Adrenal gland (tissue), 12 donors: ENCODE results near the gene ALPG. TPM values are rescaled to one million over a fixed set of nuclear protein-coding genes. Genes with fewer than 3 reads are reported as not detected.

Source experiments
- DNase-seq, 7 donors: peaks; one replicate each; pipeline ENCODE4 v3.0.0-alpha.2; 2019 to 2020
- H3K27ac ChIP-seq, 5 donors: fragments of 200-600 bp; sonication (generic) in 4 of 5; 1 replicate in 3 of 5; 2 replicates in 2 of 5; pipeline versions ENCODE4 v1.5.1 to v1.8.0; 2016 to 2020; ENCODE audit warnings: mild to moderate bottlenecking in 1 of 5
- H3K27me3 ChIP-seq: fragments of 200-600 bp; 2 replicates; pipeline ENCODE4 v1.8.0; 2021
- H3K36me3 ChIP-seq, 2 donors: fragments of 200-600 bp; replicated peaks in 1 of 2; 1 replicate in 1 of 2; 2 replicates in 1 of 2; pipeline versions ENCODE4 v1.5.1 to v1.8.0; 2018 to 2022
- H3K4me1 ChIP-seq, 2 donors: fragments of 200-600 bp; replicated peaks in 1 of 2; 1 replicate in 1 of 2; 2 replicates in 1 of 2; pipeline versions ENCODE4 v1.5.1 to v1.8.0; 2018 to 2021
- H3K4me3 ChIP-seq, 4 donors: fragments of 200-600 bp; sonication (generic) in 3 of 4; one replicate each; pipeline ENCODE4 v1.5.1; 2016 to 2018
- H3K9me3 ChIP-seq, 3 donors: fragments of 200-600 bp; sonication (generic) in 1 of 3; replicated peaks in 1 of 3; 1 replicate in 2 of 3; 2 replicates in 1 of 3; pipeline versions ENCODE4 v1.5.1 to v1.8.0; 2016 to 2021
- CTCF ChIP-seq, 6 experiments: fragments of 450-650 bp in 4 of 6; fragments of 200-600 bp in 2 of 6; sonication (generic) in 1 of 6; IDR thresholded peaks; 1 replicate in 5 of 6; 2 replicates in 1 of 6; pipeline versions ENCODE4 v1.5.1 to v1.8.0; 2016 to 2021; ENCODE audit warnings: antibody characterized with exemption in 6 of 6, mild to moderate bottlenecking in 2 of 6, moderate library complexity in 1 of 6
- POLR2A ChIP-seq, 2 donors: fragments of 450-650 bp; IDR thresholded peaks; one replicate each; pipeline ENCODE4 v1.6.1; 2017; ENCODE audit warnings: antibody characterized with exemption in 2 of 2, mild to moderate bottlenecking in 2 of 2, moderate library complexity in 1 of 2
- WGBS, 4 donors: extraction: QIAGEN DNeasy Blood & Tissue Kit in 2 of 4; methylation state at CpG; one replicate each; pipeline versions ENCODE4 v1.1.5 to v1.1.7; 2013 to 2017; 5-methylcytosine and 5-hydroxymethylcytosine counted together
- intact Hi-C, 2 donors: fragments of 100-400 bp; cut with DNase I; formaldehyde crosslinking; loops; one replicate each; pipeline versions ENCODE4 v1.14.1 to v1.15.0; 2022 to 2023
- polyA plus RNA-seq, 3 donors: library from polyadenylated mRNA; stranded (reverse); fragments of 200-250 nt in 2 of 3; fragments of 350-450 nt in 1 of 3; fragmentation: Illumina TruSeq in 1 of 3; extraction: RNeasy Lipid Tissue Mini Kit (QIAGEN cat#74804) in 1 of 3; gene quantifications; one replicate each; pipeline ENCODE4 v1.2.3, GENCODE V29; 2013 to 2014
- total RNA-seq, 9 donors: library from RNA; depleted of rRNA in 4 of 9; stranded (reverse); fragments of >200 nt in 4 of 9; fragments of 120-200 nt in 1 of 9; fragmentation: NEBNext Ultra II Directional in 1 of 9; extraction: Animal tissue kit (Norgen Biotek cat#: 25700) in 1 of 9; gene quantifications; one replicate each; pipeline versions ENCODE4 v1.1.0 to v1.2.4, GENCODE V29; 2013 to 2023
- donor health status: healthy with polysubstance abuse.
- donor health status: Bipolar disorder and iron deficiency.
- donor health status: DM: yes; HTN: yes; CAD: no.
- donor health status: DM: no; HTN: no; CAD: no.
- donor health status: DM: no; HTN: no; CAD: no.
- donor health status: DM: yes; HTN: yes; CAD: no.

ALPG gene
- total and polyA plus RNA-seq, 12 donors = not detected

DNA sequence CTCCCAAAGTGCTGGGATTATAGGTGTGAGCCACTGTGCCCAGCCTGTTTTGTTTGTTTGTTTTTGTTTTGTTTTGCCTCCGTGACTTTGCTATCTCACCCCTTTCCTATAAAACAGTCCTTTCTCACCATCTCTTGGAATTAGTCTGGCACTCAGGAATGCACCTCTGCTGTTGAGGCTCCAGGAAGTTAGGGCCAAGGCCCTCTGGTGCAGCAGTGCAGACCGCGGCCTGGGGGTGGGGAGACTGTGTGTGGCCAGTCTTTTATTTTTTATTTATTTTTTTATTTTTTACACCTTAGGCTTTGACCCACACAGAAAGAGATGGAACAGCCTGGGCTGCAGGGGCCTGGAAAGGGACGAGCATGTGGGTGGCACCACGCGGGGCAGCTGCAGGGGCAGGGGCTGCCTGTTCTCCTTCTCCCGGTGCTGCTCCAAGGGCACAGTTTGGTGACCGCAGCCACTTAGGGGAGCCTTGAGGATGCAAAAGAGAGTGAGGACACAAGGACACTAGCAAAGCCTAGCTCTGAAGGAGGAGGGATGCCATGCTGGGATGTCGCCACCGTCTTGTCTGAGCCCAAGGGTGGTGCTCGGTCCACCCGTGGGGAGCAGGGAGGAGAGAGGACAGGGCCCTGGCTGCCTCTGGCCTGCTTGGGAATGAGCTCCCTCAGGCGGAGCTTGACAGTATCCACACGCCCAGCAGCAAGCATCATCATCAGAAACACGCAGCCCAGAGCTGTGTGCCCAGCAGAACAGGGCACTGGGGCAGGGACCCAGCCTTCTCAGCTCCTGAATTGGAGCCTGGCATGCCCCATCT is 29.9 kb downstream of the ALPG start:
- TF ChIP-seq POLR2A (IDR thresholded peaks at IDR 0.05) (no peak), CTCF (IDR thresholded peaks at IDR 0.05) (no peak)
- H3K9me3 ChIP-seq = no peaks in the 10 kb centered on the region
- H3K27ac ChIP-seq = no peak overlapping the region
- DNase-seq = peak in 1 of 7 donors; percentile 7
- no peaks in the 10 kb centered on the region for H3K36me3 ChIP-seq
- H3K4me3 ChIP-seq = no peak overlapping the region
- intact Hi-C loops = loop anchor here in 1 of 2 donors (5.0 kb wide), 1 partner anchor 534 kb away; no protein-coding TSS in a partner anchor
- no peaks in the 10 kb centered on the region for H3K4me1 ChIP-seq
- 81 to 90% (median 88%) methylated on average over 13 to 15 of the region's 15 CpGs for WGBS, 4 donors
- no peaks in the 10 kb centered on the region for H3K27me3 ChIP-seq

DNA sequence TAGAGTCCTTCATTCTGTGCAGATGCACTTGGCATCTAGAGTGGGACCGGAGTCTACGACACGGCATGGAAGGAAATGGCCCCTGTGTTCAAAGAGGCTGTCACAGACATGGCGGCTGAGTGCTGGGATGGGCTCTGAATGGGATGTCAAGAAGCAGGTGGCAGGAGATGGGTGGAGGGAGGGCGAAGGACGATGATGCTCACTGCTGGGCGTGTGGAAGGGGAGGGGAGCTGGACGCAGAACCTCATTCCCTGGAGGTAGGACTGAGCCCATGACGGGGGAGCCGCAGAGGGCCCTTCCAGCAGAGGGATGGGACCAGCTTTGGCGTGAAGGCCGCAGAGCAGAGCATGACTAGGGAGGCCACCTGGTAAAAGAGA is 30.5 kb downstream of the ALPG start:
- H3K27me3 ChIP-seq = no peaks in the 10 kb centered on the region
- no peaks in the 10 kb centered on the region for H3K9me3 ChIP-seq
- TF ChIP-seq CTCF (IDR thresholded peaks at IDR 0.05) = no peak
- H3K27ac ChIP-seq = no peak overlapping the region
- no peak overlapping the region for H3K4me3 ChIP-seq
- no peaks in the 10 kb centered on the region for H3K36me3 ChIP-seq
- WGBS, 4 donors = 88 to 95% (median 91%) methylated on average over 12 of the region's 12 CpGs
- intact Hi-C loops = loop anchor here in 1 of 2 donors (5.0 kb wide), 1 partner anchor 535 kb away; no protein-coding TSS in a partner anchor
- peak in 1 of 7 donors; percentile 12 for DNase-seq
- no peaks in the 10 kb centered on the region for H3K4me1 ChIP-seq

DNA sequence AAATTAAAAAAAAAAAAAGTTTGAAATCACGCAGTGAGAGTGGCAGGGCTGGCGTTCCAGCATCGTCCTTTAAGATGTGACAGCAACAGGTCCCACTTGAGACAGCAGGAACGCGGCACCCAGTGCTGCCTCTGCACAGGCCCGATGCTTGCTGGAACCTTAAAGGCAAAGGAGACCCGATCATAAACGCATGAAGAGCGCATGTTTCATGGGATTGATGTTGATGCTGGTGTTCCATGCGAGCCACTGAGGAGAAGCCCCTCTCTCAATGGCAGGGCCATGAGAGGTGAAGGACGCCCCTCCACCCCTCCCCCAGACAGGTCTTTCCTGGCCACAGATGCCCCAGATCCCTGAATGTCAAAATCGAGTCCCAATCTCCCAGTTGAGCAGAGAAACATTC is 31.4 kb downstream of the ALPG start:
- H3K36me3 ChIP-seq = no peaks in the 10 kb centered on the region
- TF ChIP-seq CTCF (IDR thresholded peaks at IDR 0.05) (no peak), POLR2A (IDR thresholded peaks at IDR 0.05) (no peak)

GRCh38 chr2:232438951-232439757 is 32.5 kb downstream of the ALPG start:
- intact Hi-C loops = loop anchor here in 1 of 2 donors (5.0 kb wide), 1 partner anchor 537 kb away; no protein-coding TSS in a partner anchor

More for the DNA sequence above, 31.4 kb downstream of the ALPG start:
- Histone ChIP-seq H3K27me3 (no peaks in the 10 kb centered on the region), H3K4me1 (no peaks in the 10 kb centered on the region), H3K9me3 (no peaks in the 10 kb centered on the region), H3K4me3 (no peak overlapping the region), H3K27ac (no peak overlapping the region)
- intact Hi-C loops = loop anchor here in 1 of 2 donors (5.0 kb wide), 1 partner anchor 536 kb away; no protein-coding TSS in a partner anchor
- 79 to 88% (median 86%) methylated on average over 12 of the region's 12 CpGs for WGBS, 4 donors
- DNase-seq = no peak

More at GRCh38 chr2:232438951-232439757, 32.5 kb downstream of the ALPG start:
- peak in 5 of 7 donors; percentile 8 to 55 (median 35) for DNase-seq
- H3K27ac ChIP-seq = no peak overlapping the region
- H3K9me3 ChIP-seq = no peaks in the 10 kb centered on the region
- TF ChIP-seq CTCF (IDR thresholded peaks at IDR 0.05) = peak in 4 of 6 experiments; percentile 44 to 62 (median 54)
- TF ChIP-seq POLR2A (IDR thresholded peaks at IDR 0.05) = no peak
- H3K36me3 ChIP-seq = no peaks in the 10 kb centered on the region
- H3K27me3 ChIP-seq = no peaks in the 10 kb centered on the region
- H3K4me3 ChIP-seq = no peak overlapping the region
- 18 to 76% (median 74%) methylated on average over 2 to 21 of the region's 22 CpGs; no CpG with 5 or more reads in 1 of the 4 donors for whole genome bisulfite sequencing, 4 donors
- H3K4me1 ChIP-seq = peaks cover 3 to 4% of the 10 kb centered on the region in 2 donors
